Astrocyte (in vitro differentiated cells and primary cell): ENCODE results near the gene CD2. TPM values are rescaled to one million over a fixed set of nuclear protein-coding genes. Genes with fewer than 3 reads are reported as not detected.

Experiments used
- DNase-seq: peaks from one replicate; pipeline ENCODE4 v3.0.0-alpha.2; 2010; ENCODE audit warnings: low read depth
- FAIRE-seq: peaks from 2 replicates; lab custom pipeline; 2011; peaks lifted over from hg19 to GRCh38; lab: Jason Lieb, UNC
- H2AFZ ChIP-seq: 2 replicates; pipeline ENCODE4 v1.6.0; 2012; ENCODE audit warnings: low read depth, low read length, inconsistent platforms
- H3K27ac ChIP-seq: 2 replicates; pipeline ENCODE4 v1.5.1; 2011; ENCODE audit warnings: low read depth, low read length, inconsistent platforms
- H3K27me3 ChIP-seq: 2 replicates; pipeline ENCODE4 v1.6.0; 2011; ENCODE audit warnings: low read length, inconsistent platforms; ENCODE audit not compliant: insufficient read depth
- H3K36me3 ChIP-seq: 2 replicates; pipeline ENCODE4 v1.5.1; 2011; ENCODE audit warnings: low read length, inconsistent platforms; ENCODE audit not compliant: insufficient read depth
- H3K4me1 ChIP-seq: 2 replicates; pipeline ENCODE4 v1.5.1; 2011; ENCODE audit warnings: low read length, inconsistent platforms; ENCODE audit not compliant: insufficient read depth
- H3K4me2 ChIP-seq: 2 replicates; pipeline ENCODE4 v1.6.0; 2012; ENCODE audit warnings: low read length, inconsistent platforms
- H3K4me3 ChIP-seq: 2 replicates; pipeline ENCODE4 v1.5.1; 2011; ENCODE audit warnings: low read depth, mild to moderate bottlenecking, low read length, inconsistent platforms; ENCODE audit not compliant: insufficient read depth
- H3K79me2 ChIP-seq: 2 replicates; pipeline ENCODE4 v1.6.0; 2012; ENCODE audit warnings: mild to moderate bottlenecking, low read length, inconsistent platforms; ENCODE audit not compliant: insufficient read depth
- H3K9ac ChIP-seq: 2 replicates; pipeline ENCODE4 v1.6.0; 2012; ENCODE audit warnings: mild to moderate bottlenecking, low read length, inconsistent platforms
- H3K9me3 ChIP-seq: 2 replicates; pipeline ENCODE4 v1.5.1; 2012; ENCODE audit warnings: low read depth, mild to moderate bottlenecking, low read length, inconsistent platforms; ENCODE audit not compliant: insufficient read depth
- H4K20me1 ChIP-seq: 2 replicates; pipeline ENCODE4 v1.6.0; 2012; ENCODE audit warnings: low read length, inconsistent platforms; ENCODE audit not compliant: insufficient read depth
- H3K27ac Mint-ChIP-seq: one replicate; pipeline ENCODE4 v1.8.0; 2021; ENCODE audit warnings: mild to moderate bottlenecking, mixed read lengths; ENCODE audit not compliant: unreplicated experiment
- H3K27me3 Mint-ChIP-seq: one replicate; pipeline ENCODE4 v1.8.0; 2021; ENCODE audit warnings: low read depth, mixed read lengths; ENCODE audit not compliant: unreplicated experiment
- H3K36me3 Mint-ChIP-seq: one replicate; pipeline ENCODE4 v1.8.0; 2021; ENCODE audit warnings: low read depth, mixed read lengths; ENCODE audit not compliant: unreplicated experiment
- H3K4me1 Mint-ChIP-seq: one replicate; pipeline ENCODE4 v1.8.0; 2021; ENCODE audit warnings: low read depth, mixed read lengths; ENCODE audit not compliant: unreplicated experiment
- H3K4me3 Mint-ChIP-seq: one replicate; pipeline ENCODE4 v1.8.0; 2021; ENCODE audit warnings: mild to moderate bottlenecking, moderate library complexity, mixed read lengths; ENCODE audit not compliant: unreplicated experiment
- H3K9me3 Mint-ChIP-seq: one replicate; pipeline ENCODE4 v1.8.0; 2021; ENCODE audit warnings: mild to moderate bottlenecking, mixed read lengths; ENCODE audit not compliant: unreplicated experiment
- EZH2 ChIP-seq: IDR thresholded peaks from 2 replicates; pipeline ENCODE4 v1.6.1; 2012; ENCODE audit warnings: mild to moderate bottlenecking, low read length, inconsistent platforms; ENCODE audit not compliant: insufficient read depth
- total RNA-seq: library from RNA; stranded (reverse); gene quantifications from 2 replicates; pipeline ENCODE4 v1.2.1, GENCODE V29; 2021
- TF ChIP-seq, protein P1 (sequence below): IDR thresholded peaks from 2 replicates; pipeline ENCODE4 v1.5.1; 2011; ENCODE audit warnings: low read depth, mild to moderate bottlenecking, inconsistent platforms, low read length, moderate library complexity; ENCODE audit not compliant: insufficient read depth

CD2 gene
- total RNA-seq, 1 donor from 2014 or later: 0.14 TPM

- H3K4me1 Mint-ChIP-seq: peaks cover 12% of the 10 kb centered on the region
- H2AFZ ChIP-seq: no peak overlapping the region
- H3K9me3 ChIP-seq: no peaks in the 10 kb centered on the region
- DNase-seq (no peak), FAIRE-seq (no peak)
- H3K9me3 Mint-ChIP-seq: peaks cover 3% of the 10 kb centered on the region
- H3K27ac ChIP-seq: no peak overlapping the region
- H3K79me2 ChIP-seq: no peaks in the 10 kb centered on the region
- H3K36me3 ChIP-seq: no peaks in the 10 kb centered on the region
- no peaks in the 10 kb centered on the region for H3K4me1 ChIP-seq
- no peak overlapping the region for H3K9ac ChIP-seq
- H3K4me2 ChIP-seq: no peak overlapping the region
- H3K27ac Mint-ChIP-seq: no peak overlapping the region
- H3K4me3 ChIP-seq: no peak overlapping the region
- H3K27me3 Mint-ChIP-seq: peaks cover 17% of the 10 kb centered on the region
- peaks cover 15% of the 10 kb centered on the region for H3K27me3 ChIP-seq
- H3K36me3 Mint-ChIP-seq: no peaks in the 10 kb centered on the region
- TF ChIP-seq EZH2: no peak
- TF ChIP-seq, protein P1, sequence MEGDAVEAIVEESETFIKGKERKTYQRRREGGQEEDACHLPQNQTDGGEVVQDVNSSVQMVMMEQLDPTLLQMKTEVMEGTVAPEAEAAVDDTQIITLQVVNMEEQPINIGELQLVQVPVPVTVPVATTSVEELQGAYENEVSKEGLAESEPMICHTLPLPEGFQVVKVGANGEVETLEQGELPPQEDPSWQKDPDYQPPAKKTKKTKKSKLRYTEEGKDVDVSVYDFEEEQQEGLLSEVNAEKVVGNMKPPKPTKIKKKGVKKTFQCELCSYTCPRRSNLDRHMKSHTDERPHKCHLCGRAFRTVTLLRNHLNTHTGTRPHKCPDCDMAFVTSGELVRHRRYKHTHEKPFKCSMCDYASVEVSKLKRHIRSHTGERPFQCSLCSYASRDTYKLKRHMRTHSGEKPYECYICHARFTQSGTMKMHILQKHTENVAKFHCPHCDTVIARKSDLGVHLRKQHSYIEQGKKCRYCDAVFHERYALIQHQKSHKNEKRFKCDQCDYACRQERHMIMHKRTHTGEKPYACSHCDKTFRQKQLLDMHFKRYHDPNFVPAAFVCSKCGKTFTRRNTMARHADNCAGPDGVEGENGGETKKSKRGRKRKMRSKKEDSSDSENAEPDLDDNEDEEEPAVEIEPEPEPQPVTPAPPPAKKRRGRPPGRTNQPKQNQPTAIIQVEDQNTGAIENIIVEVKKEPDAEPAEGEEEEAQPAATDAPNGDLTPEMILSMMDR: no peak
- no peaks in the 10 kb centered on the region for H4K20me1 ChIP-seq
- no peak overlapping the region for H3K4me3 Mint-ChIP-seq
These were observed 47.4 kb upstream of the CD2 start for GRCh38 chr1:116706841-116707240.

- H3K27me3 Mint-ChIP-seq: peaks cover 17% of the 10 kb centered on the region
- FAIRE-seq: no peak
- no peaks in the 10 kb centered on the region for H3K9me3 Mint-ChIP-seq
- H3K4me1 Mint-ChIP-seq: peaks cover 16% of the 10 kb centered on the region
- Histone ChIP-seq H3K27me3 (peaks cover 15% of the 10 kb centered on the region), H3K4me3 (no peak overlapping the region), H3K4me2 (no peak overlapping the region), H3K9ac (no peak overlapping the region), H4K20me1 (no peaks in the 10 kb centered on the region), H3K9me3 (no peaks in the 10 kb centered on the region), H3K36me3 (no peaks in the 10 kb centered on the region), H2AFZ (no peak overlapping the region), H3K27ac (no peak overlapping the region), H3K4me1 (no peaks in the 10 kb centered on the region), H3K79me2 (no peaks in the 10 kb centered on the region)
- no peak overlapping the region for H3K4me3 Mint-ChIP-seq
- no peak overlapping the region for H3K27ac Mint-ChIP-seq
- DNase-seq: no peak
- no peaks in the 10 kb centered on the region for H3K36me3 Mint-ChIP-seq
- TF ChIP-seq, protein P1: no peak
- no peak for TF ChIP-seq EZH2
These were observed 45.9 kb upstream of the CD2 start for GRCh38 chr1:116708255-116708900.

DNA sequence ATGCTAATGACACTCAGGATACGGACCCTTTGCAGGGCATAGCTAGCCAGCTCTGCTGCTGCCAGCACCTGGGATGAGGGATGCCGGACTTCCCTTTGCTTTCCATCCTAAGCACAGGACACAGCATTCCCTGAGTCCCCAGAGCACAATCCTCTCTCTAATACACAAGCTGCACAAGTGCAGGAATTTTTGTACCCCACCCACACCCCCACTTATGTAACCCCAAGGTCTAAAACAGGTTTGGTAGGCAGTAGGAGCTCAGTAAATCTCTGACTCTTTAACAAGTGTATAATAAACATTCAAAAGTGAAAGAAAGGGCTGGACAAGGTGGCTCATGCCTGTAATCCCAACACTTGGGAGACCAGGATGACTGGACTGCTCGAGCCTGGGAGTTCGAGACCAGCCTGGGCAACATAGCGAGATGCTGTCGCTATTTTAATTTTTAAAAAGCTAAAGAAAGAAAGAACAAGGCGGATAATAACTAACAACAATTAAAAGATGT is 44.5 kb upstream of the CD2 start:
- Histone ChIP-seq H4K20me1 (no peaks in the 10 kb centered on the region), H3K4me3 (no peak overlapping the region), H3K79me2 (no peaks in the 10 kb centered on the region), H3K4me1 (no peaks in the 10 kb centered on the region), H3K36me3 (no peaks in the 10 kb centered on the region), H3K4me2 (no peak overlapping the region), H3K9me3 (no peaks in the 10 kb centered on the region), H2AFZ (no peak overlapping the region), H3K27ac (no peak overlapping the region), H3K9ac (no peak overlapping the region), H3K27me3 (peaks cover 10% of the 10 kb centered on the region)
- TF ChIP-seq, protein P1: no peak
- TF ChIP-seq EZH2: no peak
- H3K4me3 Mint-ChIP-seq: no peak overlapping the region
- no peak overlapping the region for H3K27ac Mint-ChIP-seq
- H3K27me3 Mint-ChIP-seq: peaks cover 17% of the 10 kb centered on the region
- DNase-seq (no peak), FAIRE-seq (no peak)
- H3K4me1 Mint-ChIP-seq: peaks cover 14% of the 10 kb centered on the region
- H3K9me3 Mint-ChIP-seq: no peaks in the 10 kb centered on the region
- H3K36me3 Mint-ChIP-seq: no peaks in the 10 kb centered on the region
